ENCODE data around the gene STX5.

DNA sequence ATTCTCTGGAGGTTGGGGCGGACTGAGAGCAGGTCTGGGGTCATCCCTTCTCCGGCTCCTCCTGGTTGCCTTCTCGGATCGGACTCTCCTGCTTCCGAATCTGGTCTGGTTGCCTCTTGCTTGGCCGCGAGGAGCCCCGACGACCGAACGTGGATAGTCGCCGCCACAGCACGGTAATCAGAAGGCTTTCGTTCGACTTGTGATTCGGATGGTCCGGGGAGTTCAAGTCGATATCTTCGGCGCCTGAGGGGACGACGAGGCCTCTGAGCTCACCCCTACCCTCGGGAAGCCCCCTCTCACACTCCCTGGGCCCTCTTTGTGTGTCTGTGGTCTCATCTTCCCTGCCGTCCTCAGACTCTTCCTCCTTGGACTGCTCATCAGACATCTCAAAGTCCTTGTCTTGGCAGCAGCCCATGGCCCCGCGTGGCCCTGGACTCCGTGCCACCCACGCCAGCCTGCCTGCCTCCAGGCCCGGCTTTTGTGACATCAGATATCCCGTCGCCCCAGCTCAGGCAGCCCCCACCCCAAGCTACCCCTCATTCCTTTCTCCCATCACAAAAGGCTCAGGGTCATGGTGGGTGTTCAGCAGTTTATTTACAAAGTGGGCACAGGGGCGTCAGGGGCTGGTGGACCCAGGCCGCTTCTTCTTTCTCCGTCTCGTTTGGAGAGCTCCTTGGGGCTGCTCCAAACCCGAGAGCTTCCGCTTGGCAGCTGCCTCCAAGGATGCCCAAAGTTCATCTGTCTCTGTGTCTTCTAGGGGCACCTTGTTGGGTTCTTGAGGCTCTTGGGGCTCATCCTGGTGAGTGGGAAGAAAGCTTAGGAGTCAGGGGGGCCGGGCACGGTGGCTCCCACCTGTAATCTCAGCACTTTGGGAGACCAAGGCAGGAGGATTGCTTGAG is 734 bp upstream of the STX5 start, which contains the start of gene TEX54:
- TF ChIP-seq, protein P1, sequence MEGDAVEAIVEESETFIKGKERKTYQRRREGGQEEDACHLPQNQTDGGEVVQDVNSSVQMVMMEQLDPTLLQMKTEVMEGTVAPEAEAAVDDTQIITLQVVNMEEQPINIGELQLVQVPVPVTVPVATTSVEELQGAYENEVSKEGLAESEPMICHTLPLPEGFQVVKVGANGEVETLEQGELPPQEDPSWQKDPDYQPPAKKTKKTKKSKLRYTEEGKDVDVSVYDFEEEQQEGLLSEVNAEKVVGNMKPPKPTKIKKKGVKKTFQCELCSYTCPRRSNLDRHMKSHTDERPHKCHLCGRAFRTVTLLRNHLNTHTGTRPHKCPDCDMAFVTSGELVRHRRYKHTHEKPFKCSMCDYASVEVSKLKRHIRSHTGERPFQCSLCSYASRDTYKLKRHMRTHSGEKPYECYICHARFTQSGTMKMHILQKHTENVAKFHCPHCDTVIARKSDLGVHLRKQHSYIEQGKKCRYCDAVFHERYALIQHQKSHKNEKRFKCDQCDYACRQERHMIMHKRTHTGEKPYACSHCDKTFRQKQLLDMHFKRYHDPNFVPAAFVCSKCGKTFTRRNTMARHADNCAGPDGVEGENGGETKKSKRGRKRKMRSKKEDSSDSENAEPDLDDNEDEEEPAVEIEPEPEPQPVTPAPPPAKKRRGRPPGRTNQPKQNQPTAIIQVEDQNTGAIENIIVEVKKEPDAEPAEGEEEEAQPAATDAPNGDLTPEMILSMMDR (IDR thresholded peaks at IDR 0.05; ENCODE audit: borderline replicate concordance, extremely low read depth, low read length, poor library complexity, severe bottlenecking), result no peak
- no peak for TF ChIP-seq EZH2 (IDR thresholded peaks at IDR 0.05; ENCODE audit: borderline replicate concordance, low read depth, low read length, severe bottlenecking)
